SK-N-SH (cell line): ENCODE measurements around the gene SNX17. TPM values are rescaled to one million over a fixed set of nuclear protein-coding genes. Genes with fewer than 3 reads are reported as not detected.

Experiments used
- CTCF ChIA-PET: fragments of 300-600, 350-600 bp; formaldehyde crosslinking; extraction: SDS; loops from one replicate; lab custom pipeline; 2021; lab: Yijun Ruan, JAX
- POLR2A ChIA-PET: fragments of 350-600 bp; sonication (Branson Sonifier 250); formaldehyde crosslinking; extraction: SDS; loops from one replicate; lab custom pipeline; 2020; ENCODE audit warnings: antibody characterized with exemption, inconsistent platforms; lab: Yijun Ruan, JAX
- DNase-seq: peaks from one replicate; pipeline ENCODE4 v3.0.0; 2012
- H2AFZ ChIP-seq: fragments of 200-600 bp; sonication (generic); 2 replicates; pipeline ENCODE4 v1.8.1; 2016; ENCODE audit warnings: antibody characterized with exemption, mild to moderate bottlenecking, low read depth
- H3F3A ChIP-seq: fragments of 200-600 bp; sonication (generic); replicated peaks from 2 replicates; pipeline ENCODE3; 2016; ENCODE audit warnings: antibody characterized with exemption, mild to moderate bottlenecking; ENCODE audit not compliant: insufficient read depth
- H3K27ac ChIP-seq, 2 experiments: fragments of 200-500 bp in 1 of 2; fragments of 200-600 bp in 1 of 2; sonication (Bioruptor generic) in 1 of 2; sonication (generic), shearing (Covaris generic) in 1 of 2; 2 replicates each; pipeline versions ENCODE4 v1.5.1 to v1.6.1; 2014 to 2016; ENCODE audit warnings: low read depth in 2 of 2, inconsistent platforms in 1 of 2, low read length in 1 of 2, mild to moderate bottlenecking in 1 of 2, mixed read lengths in 1 of 2
- H3K27me3 ChIP-seq: fragments of 200-600 bp; sonication (generic), shearing (Covaris generic); 2 replicates; pipeline ENCODE4 v1.6.1; 2016; ENCODE audit warnings: mixed run types; ENCODE audit not compliant: insufficient read depth
- H3K36me3 ChIP-seq, 2 experiments: fragments of 200-500 bp in 1 of 2; fragments of 200-600 bp in 1 of 2; sonication (Bioruptor generic) in 1 of 2; sonication (generic) in 1 of 2; replicated peaks in 1 of 2; 2 replicates each; pipeline versions ENCODE3 to v1.5.1; 2014 to 2016; ENCODE audit warnings: low read length in 1 of 2, mild to moderate bottlenecking in 1 of 2; ENCODE audit not compliant: insufficient read depth in 2 of 2, control insufficient read depth in 1 of 2
- H3K4me1 ChIP-seq, 2 experiments: fragments of 200-500 bp in 1 of 2; fragments of 200-600 bp in 1 of 2; sonication (Bioruptor generic) in 1 of 2; sonication (generic), shearing (Covaris generic) in 1 of 2; 2 replicates each; pipeline versions ENCODE4 v1.5.1 to v1.6.1; 2014 to 2016; ENCODE audit warnings: low read depth in 1 of 2, low read length in 1 of 2, mixed run types in 1 of 2; ENCODE audit not compliant: insufficient read depth in 2 of 2, control insufficient read depth in 1 of 2
- H3K4me2 ChIP-seq: fragments of 200-600 bp; sonication (generic), shearing (Covaris generic); 2 replicates; pipeline ENCODE4 v1.6.1; 2017; ENCODE audit warnings: mixed run types
- H3K4me3 ChIP-seq, 2 experiments: fragments of 200-500 bp in 1 of 2; fragments of 200-600 bp in 1 of 2; sonication (Bioruptor generic) in 1 of 2; sonication (generic), shearing (Covaris generic) in 1 of 2; 2 replicates each; pipeline versions ENCODE4 v1.5.1 to v1.8.1; 2014 to 2016; ENCODE audit warnings: low read depth in 2 of 2, inconsistent platforms in 1 of 2, low read length in 1 of 2, mild to moderate bottlenecking in 1 of 2, mixed read lengths in 1 of 2, moderate library complexity in 1 of 2
- H3K79me2 ChIP-seq: fragments of 200-600 bp; sonication (generic); 2 replicates; pipeline ENCODE4 v1.8.1; 2017; ENCODE audit warnings: mild to moderate bottlenecking; ENCODE audit not compliant: insufficient read depth
- H3K9ac ChIP-seq: fragments of 200-600 bp; sonication (generic); 2 replicates; pipeline ENCODE4 v1.6.1; 2017; ENCODE audit warnings: mixed run types
- H3K9me2 ChIP-seq: fragments of 200-600 bp; sonication (generic); 2 replicates; pipeline ENCODE4 v1.6.1; 2017; ENCODE audit warnings: mixed run types
- H3K9me3 ChIP-seq: fragments of 200-600 bp; sonication (generic); 2 replicates; pipeline ENCODE4 v1.6.1; 2017; ENCODE audit warnings: mixed run types, mild to moderate bottlenecking, moderate library complexity
- H4K20me1 ChIP-seq: fragments of 200-600 bp; sonication (generic); 2 replicates; pipeline ENCODE4 v1.6.1; 2017; ENCODE audit warnings: mild to moderate bottlenecking, mixed run types; ENCODE audit not compliant: insufficient read depth
- CHD2 ChIP-seq: fragments of 150-350 bp; IDR thresholded peaks from 2 replicates; pipeline ENCODE4 v1.6.1; 2018; ENCODE audit warnings: low read length; ENCODE audit not compliant: partially characterized antibody
- ELF1 ChIP-seq: IDR thresholded peaks from 2 replicates; pipeline ENCODE4 v1.4.0; 2012
- EP300 ChIP-seq, 2 experiments: IDR thresholded peaks; 2 replicates each; pipeline versions ENCODE4 v1.4.0 to v1.6.1; 2012; ENCODE audit warnings: borderline replicate concordance in 1 of 2, low read depth in 1 of 2, low read length in 1 of 2
- RCOR1 ChIP-seq: fragments of 150-350 bp; IDR thresholded peaks from 2 replicates; pipeline ENCODE4 v1.6.1; 2017; ENCODE audit warnings: antibody characterized with exemption, low read length
- SIN3A ChIP-seq: IDR thresholded peaks from 2 replicates; pipeline ENCODE4 v1.6.1; 2012; ENCODE audit warnings: low read depth, mild to moderate bottlenecking, low read length, moderate library complexity, borderline replicate concordance
- TEAD4 ChIP-seq: IDR thresholded peaks from 2 replicates; pipeline ENCODE4 v1.4.0; 2012; ENCODE audit warnings: mild to moderate bottlenecking, borderline replicate concordance; ENCODE audit not compliant: insufficient read depth
- WGBS: methylation state at CpG from one replicate; pipeline ENCODE4 v1.1.6; 2017; ENCODE audit warnings: low lambda C conversion rate; 5-methylcytosine and 5-hydroxymethylcytosine counted together
- polyA plus RNA-seq, 3 experiments: library from polyadenylated mRNA; depleted of rRNA; stranded (reverse); fragments of >200 nt; gene quantifications; 2 replicates each; pipeline ENCODE4 v1.2.3, GENCODE V29; 2012
- TF ChIP-seq, protein P1 (sequence below): IDR thresholded peaks from 2 replicates; pipeline ENCODE4 v1.6.1; 2012; ENCODE audit warnings: mild to moderate bottlenecking, low read depth, low read length, moderate library complexity
- TF ChIP-seq, protein P2 (sequence below): fragments of 150-350 bp; IDR thresholded peaks from 2 replicates; pipeline ENCODE4 v1.6.1; 2016; ENCODE audit warnings: mild to moderate bottlenecking, low read depth, low read length

The SNX17 gene
- polyA plus RNA-seq, 1 of the 3 experiments (the other 2 are of a cell fraction), result 145 TPM

DNA sequence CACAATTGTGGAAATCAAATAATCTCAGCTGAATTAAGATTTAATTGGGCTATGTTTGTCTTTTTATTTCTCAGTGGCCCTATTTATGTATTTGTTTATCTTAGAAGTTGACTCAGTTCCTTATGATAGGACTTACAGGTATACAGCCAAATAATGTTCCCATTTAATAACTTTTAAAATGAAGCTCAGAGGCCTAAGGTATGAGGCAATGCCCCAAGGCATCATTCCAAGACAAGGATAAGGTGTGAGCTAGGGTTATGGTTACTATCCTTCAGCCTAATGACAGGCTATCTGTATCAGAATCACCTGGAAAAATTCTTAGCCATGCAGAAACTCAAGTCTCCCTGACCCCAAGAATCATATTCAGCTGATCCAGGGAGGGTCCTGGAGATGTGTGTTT lies 50.6 kb downstream of the SNX17 start:
- Histone ChIP-seq H3F3A (no peaks in the 10 kb centered on the region), H3K4me1 (no peaks in the 10 kb centered on the region), H4K20me1 (no peaks in the 10 kb centered on the region), H3K9ac (no peak overlapping the region), H3K27ac (no peak overlapping the region), H3K9me3 (no peaks in the 10 kb centered on the region), H3K27me3 (no peaks in the 10 kb centered on the region), H3K36me3 (no peaks in the 10 kb centered on the region), H3K9me2 (no peaks in the 10 kb centered on the region), H3K79me2 (no peaks in the 10 kb centered on the region), H2AFZ (no peak overlapping the region), H3K4me3 (no peak overlapping the region), H3K4me2 (no peak overlapping the region)
- TF ChIP-seq, protein P1, sequence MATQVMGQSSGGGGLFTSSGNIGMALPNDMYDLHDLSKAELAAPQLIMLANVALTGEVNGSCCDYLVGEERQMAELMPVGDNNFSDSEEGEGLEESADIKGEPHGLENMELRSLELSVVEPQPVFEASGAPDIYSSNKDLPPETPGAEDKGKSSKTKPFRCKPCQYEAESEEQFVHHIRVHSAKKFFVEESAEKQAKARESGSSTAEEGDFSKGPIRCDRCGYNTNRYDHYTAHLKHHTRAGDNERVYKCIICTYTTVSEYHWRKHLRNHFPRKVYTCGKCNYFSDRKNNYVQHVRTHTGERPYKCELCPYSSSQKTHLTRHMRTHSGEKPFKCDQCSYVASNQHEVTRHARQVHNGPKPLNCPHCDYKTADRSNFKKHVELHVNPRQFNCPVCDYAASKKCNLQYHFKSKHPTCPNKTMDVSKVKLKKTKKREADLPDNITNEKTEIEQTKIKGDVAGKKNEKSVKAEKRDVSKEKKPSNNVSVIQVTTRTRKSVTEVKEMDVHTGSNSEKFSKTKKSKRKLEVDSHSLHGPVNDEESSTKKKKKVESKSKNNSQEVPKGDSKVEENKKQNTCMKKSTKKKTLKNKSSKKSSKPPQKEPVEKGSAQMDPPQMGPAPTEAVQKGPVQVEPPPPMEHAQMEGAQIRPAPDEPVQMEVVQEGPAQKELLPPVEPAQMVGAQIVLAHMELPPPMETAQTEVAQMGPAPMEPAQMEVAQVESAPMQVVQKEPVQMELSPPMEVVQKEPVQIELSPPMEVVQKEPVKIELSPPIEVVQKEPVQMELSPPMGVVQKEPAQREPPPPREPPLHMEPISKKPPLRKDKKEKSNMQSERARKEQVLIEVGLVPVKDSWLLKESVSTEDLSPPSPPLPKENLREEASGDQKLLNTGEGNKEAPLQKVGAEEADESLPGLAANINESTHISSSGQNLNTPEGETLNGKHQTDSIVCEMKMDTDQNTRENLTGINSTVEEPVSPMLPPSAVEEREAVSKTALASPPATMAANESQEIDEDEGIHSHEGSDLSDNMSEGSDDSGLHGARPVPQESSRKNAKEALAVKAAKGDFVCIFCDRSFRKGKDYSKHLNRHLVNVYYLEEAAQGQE, result no peak
- no peak for TF ChIP-seq RCOR1
- no peak for TF ChIP-seq TEAD4
- no peak for TF ChIP-seq SIN3A
- no peak for TF ChIP-seq EP300 (IDR thresholded peaks at IDR 0.05; ENCODE audit: borderline replicate concordance in 1 of 2, low read depth in 1 of 2, low read length in 1 of 2)
- no peak for TF ChIP-seq CHD2
- DNase-seq, result no peak
- CTCF ChIA-PET, result interaction anchor here (0.7 to 2.6 kb wide), 4 partner anchors 9 to 263 kb away, joined by 3 to 8 read pairs (median 4); partner anchors contain the start of gene PPM1G
- POLR2A ChIA-PET, result interaction anchor here (1.5 kb wide), 1 partner anchor 12 kb away, joined by 5 read pairs; the partner anchor contains the start of gene PPM1G

DNA sequence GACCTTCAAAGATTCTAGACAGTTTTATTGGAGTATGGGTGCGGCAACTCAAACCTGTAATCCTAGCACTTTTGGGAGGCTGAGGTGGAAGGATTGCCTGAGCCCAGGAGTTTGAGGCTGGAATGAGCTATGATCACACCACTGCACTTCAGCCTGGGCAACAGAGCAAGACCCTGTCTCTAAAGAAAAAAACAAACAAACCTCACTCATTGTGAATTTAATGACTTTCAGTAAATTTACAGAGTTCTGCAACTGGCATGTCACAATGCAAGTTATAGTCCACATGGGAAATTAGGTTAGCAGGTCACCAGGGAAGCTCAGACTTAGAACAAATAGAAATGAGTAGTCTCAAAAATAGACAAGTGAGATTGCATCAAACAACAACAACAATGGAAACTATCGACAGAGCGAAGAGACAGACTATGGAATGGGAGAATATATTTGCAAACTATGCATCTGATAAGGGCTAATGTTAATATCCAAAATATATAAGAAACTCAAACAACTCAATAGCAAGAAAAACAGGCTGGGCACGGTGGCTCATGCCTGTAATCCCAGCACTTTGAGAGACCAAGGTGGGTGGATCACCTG lies 51.3 kb downstream of the SNX17 start:
- H3K4me3 ChIP-seq, result no peak overlapping the region
- H3K9me2 ChIP-seq, result no peaks in the 10 kb centered on the region
- no peak overlapping the region for H2AFZ ChIP-seq
- POLR2A ChIA-PET, result interaction anchor here (1.5 kb wide), 1 partner anchor 13 kb away, joined by 5 read pairs; the partner anchor contains the start of gene PPM1G
- TF ChIP-seq, protein P2, sequence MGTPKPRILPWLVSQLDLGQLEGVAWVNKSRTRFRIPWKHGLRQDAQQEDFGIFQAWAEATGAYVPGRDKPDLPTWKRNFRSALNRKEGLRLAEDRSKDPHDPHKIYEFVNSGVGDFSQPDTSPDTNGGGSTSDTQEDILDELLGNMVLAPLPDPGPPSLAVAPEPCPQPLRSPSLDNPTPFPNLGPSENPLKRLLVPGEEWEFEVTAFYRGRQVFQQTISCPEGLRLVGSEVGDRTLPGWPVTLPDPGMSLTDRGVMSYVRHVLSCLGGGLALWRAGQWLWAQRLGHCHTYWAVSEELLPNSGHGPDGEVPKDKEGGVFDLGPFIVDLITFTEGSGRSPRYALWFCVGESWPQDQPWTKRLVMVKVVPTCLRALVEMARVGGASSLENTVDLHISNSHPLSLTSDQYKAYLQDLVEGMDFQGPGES, result no peak
- no peak for TF ChIP-seq ELF1
- TF ChIP-seq, all 33 proteins: peak for 0
- Histone ChIP-seq H4K20me1 (no peaks in the 10 kb centered on the region), H3K9me3 (no peaks in the 10 kb centered on the region), H3F3A (no peaks in the 10 kb centered on the region), H3K36me3 (no peaks in the 10 kb centered on the region), H3K4me1 (no peaks in the 10 kb centered on the region), H3K4me2 (no peak overlapping the region), H3K9ac (no peak overlapping the region), H3K79me2 (no peaks in the 10 kb centered on the region), H3K27me3 (no peaks in the 10 kb centered on the region), H3K27ac (no peak overlapping the region)
- CTCF ChIA-PET, result interaction anchor here (1.0 to 2.6 kb wide), 3 partner anchors 12 to 262 kb away, joined by 3 to 8 read pairs (median 4); partner anchors contain the start of gene PPM1G
- 78% methylated on average over 4 of the region's 4 CpGs for WGBS
- DNase-seq, result no peak
